CD4-positive, CD25-positive, alpha-beta regulatory T cell (primary cell): Measurements from ENCODE around the gene RABL2A. TPM values are rescaled to one million over a fixed set of nuclear protein-coding genes. Genes with fewer than 3 reads are reported as not detected.
"Not testable (repeated sequence)": the region's sequence is repeated elsewhere in the genome, so short reads cannot be mapped to it uniquely, and the experiment has no call there.

Source experiments
- ATAC-seq, 2 donors: fragments of 150-1000 bp; cut with Tn5 transposase; one replicate each; pipeline ENCODE4 v1.10.0; 2021; ENCODE audit warnings: low read depth in 2 of 2, moderate number of reproducible peaks in 2 of 2, moderate library complexity in 1 of 2
- DNase-seq, 3 donors: peaks; one replicate each; pipeline versions ENCODE4 v3.0.0 to v3.0.0-alpha.2; 2012 to 2022; ENCODE audit warnings: mixed read lengths in 1 of 3
- H3K27ac ChIP-seq: one replicate; pipeline ENCODE4 v1.7.0; 2013; ENCODE audit warnings: mild to moderate bottlenecking, low read length; ENCODE audit not compliant: insufficient read depth, poor library complexity, severe bottlenecking
- H3K27me3 ChIP-seq: one replicate; pipeline ENCODE4 v1.7.0; 2013; ENCODE audit warnings: low read length; ENCODE audit not compliant: control insufficient read depth, insufficient read depth
- H3K36me3 ChIP-seq: one replicate; pipeline ENCODE4 v1.7.0; 2013; ENCODE audit warnings: mild to moderate bottlenecking, low read length, moderate library complexity; ENCODE audit not compliant: control insufficient read depth, insufficient read depth
- H3K4me1 ChIP-seq: 2 replicates; pipeline ENCODE4 v1.7.0; 2013; ENCODE audit warnings: mild to moderate bottlenecking, low read length; ENCODE audit not compliant: insufficient read depth, control insufficient read depth, poor library complexity, severe bottlenecking
- H3K4me3 ChIP-seq: one replicate; pipeline ENCODE4 v1.7.0; 2013; ENCODE audit warnings: low read depth, mild to moderate bottlenecking, low read length, moderate library complexity
- H3K9me3 ChIP-seq, 2 experiments: 1 replicate in 1 of 2; 2 replicates in 1 of 2; pipeline ENCODE4 v1.7.0; 2013; ENCODE audit warnings: low read length in 2 of 2, mild to moderate bottlenecking in 1 of 2, moderate library complexity in 1 of 2; ENCODE audit not compliant: control insufficient read depth in 2 of 2
- H3K27ac Mint-ChIP-seq, 3 donors: one replicate each; pipeline ENCODE4 v1.8.0; 2020 to 2022; ENCODE audit warnings: mild to moderate bottlenecking in 3 of 3, mixed read lengths in 3 of 3, moderate library complexity in 2 of 3
- H3K27me3 Mint-ChIP-seq: one replicate; pipeline ENCODE4 v1.8.0; 2022; ENCODE audit warnings: mild to moderate bottlenecking, mixed read lengths
- H3K36me3 Mint-ChIP-seq: one replicate; pipeline ENCODE4 v1.8.0; 2020; ENCODE audit warnings: mixed read lengths
- H3K4me1 Mint-ChIP-seq, 4 donors: one replicate each; pipeline ENCODE4 v1.8.0; 2020 to 2022; ENCODE audit warnings: mixed read lengths in 4 of 4, mild to moderate bottlenecking in 1 of 4
- H3K4me3 Mint-ChIP-seq, 4 donors: one replicate each; pipeline ENCODE4 v1.8.0; 2020 to 2022; ENCODE audit warnings: mild to moderate bottlenecking in 4 of 4, mixed read lengths in 4 of 4, moderate library complexity in 3 of 4
- H3K9me3 Mint-ChIP-seq, 7 donors: one replicate each; pipeline ENCODE4 v1.8.0; 2020 to 2022; ENCODE audit warnings: mixed read lengths in 7 of 7, mild to moderate bottlenecking in 3 of 7, moderate library complexity in 2 of 7
- polyA plus RNA-seq, 4 donors: library from polyadenylated mRNA; unstranded; fragments of 300-500 nt; fragmentation: Illumina TruSeq; gene quantifications; one replicate each; pipeline ENCODE4 v1.2.3, GENCODE V29; 2021
- total RNA-seq: library from RNA; stranded (reverse); gene quantifications from one replicate; pipeline ENCODE4 v1.2.3, GENCODE V29; 2022

Gene RABL2A
- total and polyA plus RNA-seq, 5 donors from 2014 or later: 5.9 to 22.5 (median 7.9) TPM

DNA sequence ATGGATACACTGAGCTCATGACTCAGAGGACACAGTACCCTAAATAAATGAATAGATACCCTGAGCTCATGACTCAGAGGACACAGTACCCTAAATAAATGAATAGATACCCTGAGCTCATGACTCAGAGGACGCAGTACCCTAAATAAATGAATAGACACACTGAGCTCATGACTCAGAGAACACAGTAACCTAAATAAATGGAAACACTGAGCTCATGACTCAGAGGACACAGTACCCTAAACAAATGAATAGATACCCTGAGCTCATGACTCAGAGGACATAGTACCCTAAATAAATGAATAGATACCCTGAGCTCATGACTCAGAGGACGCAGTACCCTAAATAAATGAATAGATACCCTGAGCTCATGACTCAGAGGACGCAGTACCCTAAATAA lies 25.5 kb downstream of the RABL2A start:
- not testable (repeated sequence) for ATAC-seq, H3K9me3 Mint-ChIP-seq

DNA sequence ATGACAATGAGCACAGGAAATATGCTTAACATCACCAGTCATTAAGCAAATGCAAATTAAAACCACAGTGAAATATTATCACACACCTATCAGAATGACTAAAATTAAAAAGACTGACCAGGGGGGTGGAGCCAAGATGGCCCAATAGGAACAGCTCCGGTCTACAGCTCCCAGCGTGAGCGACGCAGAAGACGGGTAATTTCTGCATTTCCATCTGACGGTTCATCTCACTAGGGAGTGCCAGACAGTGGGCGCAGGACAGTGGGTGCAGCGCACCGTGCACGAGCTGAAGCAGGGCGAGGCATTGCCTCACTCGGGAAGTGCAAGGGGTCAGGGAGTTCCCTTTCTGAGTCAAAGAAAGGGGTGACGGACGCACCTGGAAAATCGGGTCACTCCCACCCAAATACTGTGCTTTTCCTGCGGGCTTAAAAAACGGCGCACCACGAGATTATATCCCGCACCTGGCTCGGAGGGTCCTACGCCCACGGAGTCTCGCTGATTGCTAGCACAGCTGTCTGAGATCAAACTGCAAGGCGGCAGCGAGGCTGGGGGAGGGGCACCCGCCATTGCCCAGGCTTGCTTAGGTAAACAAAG lies 29.1 kb downstream of the RABL2A start:
- H3K27ac ChIP-seq, H3K9me3 Mint-ChIP-seq, ATAC-seq, H3K27me3 Mint-ChIP-seq, H3K9me3 ChIP-seq, H3K27me3 ChIP-seq, H3K4me1 ChIP-seq, H3K4me3 ChIP-seq, H3K36me3 Mint-ChIP-seq, H3K36me3 ChIP-seq, H3K4me1 Mint-ChIP-seq, DNase-seq: not testable (repeated sequence)
- peak overlapping the region in 1 of 3 donors; percentile 69 for H3K27ac Mint-ChIP-seq
- peak overlapping the region; percentile 67 to 75 (median 70) for H3K4me3 Mint-ChIP-seq

More for the DNA sequence above, 25.5 kb downstream of the RABL2A start:
- not testable (repeated sequence) for H3K4me3 ChIP-seq, H3K27me3 Mint-ChIP-seq, H3K27me3 ChIP-seq, H3K36me3 Mint-ChIP-seq, H3K36me3 ChIP-seq, H3K4me1 Mint-ChIP-seq, H3K4me3 Mint-ChIP-seq, DNase-seq, H3K9me3 ChIP-seq, H3K27ac ChIP-seq, H3K27ac Mint-ChIP-seq, H3K4me1 ChIP-seq

DNA sequence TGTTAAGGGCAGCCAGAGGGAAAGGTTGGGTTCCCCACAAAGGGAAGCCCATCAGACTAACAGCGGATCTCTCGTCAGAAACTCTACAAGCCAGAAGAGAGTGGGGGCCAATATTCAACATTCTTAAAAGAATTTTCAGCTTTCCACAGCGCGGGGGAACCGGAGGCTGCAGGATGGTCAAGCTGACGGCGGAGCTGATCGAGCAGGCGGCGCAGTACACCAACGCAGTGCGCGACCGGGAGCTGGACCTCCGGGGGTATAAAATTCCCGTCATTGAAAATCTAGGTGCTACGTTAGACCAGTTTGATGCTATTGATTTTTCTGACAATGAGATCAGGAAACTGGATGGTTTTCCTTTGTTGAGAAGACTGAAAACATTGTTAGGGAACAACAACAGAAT lies 30.7 kb downstream of the RABL2A start:
- ATAC-seq, H3K36me3 Mint-ChIP-seq, H3K27ac ChIP-seq, H3K9me3 ChIP-seq, H3K4me3 ChIP-seq, H3K4me1 ChIP-seq, H3K27ac Mint-ChIP-seq, H3K36me3 ChIP-seq, DNase-seq, H3K27me3 ChIP-seq, H3K27me3 Mint-ChIP-seq, H3K4me3 Mint-ChIP-seq, H3K4me1 Mint-ChIP-seq, H3K9me3 Mint-ChIP-seq: not testable (repeated sequence)

DNA sequence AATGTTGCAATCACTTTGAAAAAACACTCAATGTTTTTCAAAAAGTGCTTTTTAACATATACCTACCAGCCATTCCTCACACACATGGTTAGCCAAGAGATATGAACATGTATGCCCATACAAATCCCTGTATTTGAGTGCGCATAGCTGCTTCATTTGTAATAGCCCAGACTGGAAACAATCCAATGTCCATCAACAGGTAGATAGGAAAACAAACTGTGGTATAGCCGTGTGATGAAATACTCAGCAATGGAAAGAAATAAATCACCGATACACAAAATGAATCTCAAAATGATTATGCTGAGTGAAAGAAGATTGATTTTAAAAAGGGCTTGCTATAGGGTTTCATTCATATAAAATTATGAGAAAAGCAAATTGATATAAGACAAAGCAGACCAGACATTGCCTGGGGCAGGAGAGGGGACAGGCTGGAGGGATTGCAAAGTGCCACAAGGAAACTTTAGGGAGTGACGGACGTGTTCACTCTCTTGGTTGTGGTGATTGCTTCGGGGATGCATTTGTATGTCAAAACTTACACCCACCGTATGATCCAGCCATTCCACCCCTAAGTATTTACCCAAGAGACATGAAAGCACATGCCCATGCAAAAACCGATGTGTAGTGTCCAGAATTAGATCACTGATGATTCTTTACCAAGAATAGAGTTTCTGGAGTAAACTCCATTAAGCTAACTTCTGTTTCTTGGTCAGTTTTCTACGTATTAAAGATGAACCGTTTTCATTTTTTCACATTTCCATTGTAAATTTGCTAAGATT lies 36.4 kb downstream of the RABL2A start:
- not testable (repeated sequence) for H3K27ac Mint-ChIP-seq, H3K27me3 Mint-ChIP-seq, H3K4me1 ChIP-seq, H3K4me3 Mint-ChIP-seq, H3K36me3 Mint-ChIP-seq, H3K4me3 ChIP-seq, DNase-seq, H3K36me3 ChIP-seq, H3K4me1 Mint-ChIP-seq, H3K27me3 ChIP-seq, H3K9me3 Mint-ChIP-seq, ATAC-seq, H3K27ac ChIP-seq, H3K9me3 ChIP-seq

DNA sequence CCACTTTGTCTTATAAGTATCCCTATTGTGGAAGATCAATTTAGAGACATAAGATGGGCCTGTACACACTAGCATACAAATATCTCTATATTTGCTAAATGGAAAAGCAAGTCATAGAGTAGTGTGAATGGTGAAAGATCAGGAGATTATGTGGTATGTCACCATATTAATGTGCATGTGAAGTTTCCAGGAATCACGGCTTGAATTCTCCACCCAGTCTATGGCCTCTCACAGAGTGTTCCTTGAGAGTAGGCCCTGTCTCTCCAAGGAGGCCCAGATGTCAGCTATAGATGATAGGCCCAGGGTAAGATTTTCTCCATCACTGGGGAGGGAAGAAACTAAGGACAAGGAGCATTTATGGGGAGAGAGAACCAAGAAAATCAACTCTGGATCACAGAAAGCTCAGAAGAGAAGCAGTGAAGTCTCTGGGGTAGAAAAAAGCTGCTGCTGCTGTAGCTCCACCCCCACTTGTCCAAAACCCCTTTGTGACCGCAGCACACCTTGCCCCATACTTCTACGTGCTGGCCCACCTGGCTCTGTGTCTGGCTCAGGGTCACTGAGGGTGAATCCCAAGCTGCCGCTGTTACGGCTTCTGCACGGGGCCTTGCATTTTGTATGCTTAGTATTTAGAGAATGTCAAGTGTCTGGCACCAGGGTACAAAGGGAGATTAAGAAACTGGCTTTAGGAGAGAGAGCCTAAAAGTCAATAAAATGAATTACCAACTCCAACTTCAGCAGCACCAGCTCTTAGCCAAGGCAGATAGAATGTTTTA lies 37.9 kb downstream of the RABL2A start:
- H3K4me3 ChIP-seq, H3K27me3 Mint-ChIP-seq, H3K27me3 ChIP-seq: not testable (repeated sequence)

DNA sequence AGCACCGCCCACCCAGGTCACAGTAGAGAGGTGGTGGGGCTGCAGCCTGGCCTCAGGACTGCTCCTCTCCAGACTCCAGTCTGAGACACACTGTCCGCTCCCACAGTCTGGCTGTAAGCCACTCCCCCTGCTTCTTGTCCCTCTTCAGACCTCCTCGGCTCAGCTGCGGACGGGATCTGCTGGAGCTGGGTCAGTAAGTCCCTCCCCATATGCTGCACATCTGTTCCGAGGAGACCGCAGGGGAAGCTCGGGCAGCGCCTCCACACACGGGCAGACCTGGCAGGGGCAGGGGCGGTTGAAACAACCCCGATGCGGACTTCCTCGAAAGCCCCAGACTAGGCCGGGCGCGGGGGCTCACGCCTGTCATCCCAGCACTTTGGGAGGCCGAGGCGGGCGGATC lies 41.9 kb downstream of the RABL2A start:
- H3K36me3 Mint-ChIP-seq, H3K4me3 Mint-ChIP-seq, H3K4me1 ChIP-seq, ATAC-seq, H3K27me3 Mint-ChIP-seq, H3K4me1 Mint-ChIP-seq, H3K27me3 ChIP-seq, H3K27ac ChIP-seq, H3K9me3 Mint-ChIP-seq, DNase-seq, H3K4me3 ChIP-seq, H3K9me3 ChIP-seq, H3K27ac Mint-ChIP-seq, H3K36me3 ChIP-seq: not testable (repeated sequence)

More for the DNA sequence above, 37.9 kb downstream of the RABL2A start:
- not testable (repeated sequence) for H3K27ac Mint-ChIP-seq, ATAC-seq, H3K4me3 Mint-ChIP-seq, H3K4me1 ChIP-seq, H3K36me3 ChIP-seq, DNase-seq, H3K9me3 Mint-ChIP-seq, H3K27ac ChIP-seq, H3K4me1 Mint-ChIP-seq, H3K36me3 Mint-ChIP-seq, H3K9me3 ChIP-seq

DNA sequence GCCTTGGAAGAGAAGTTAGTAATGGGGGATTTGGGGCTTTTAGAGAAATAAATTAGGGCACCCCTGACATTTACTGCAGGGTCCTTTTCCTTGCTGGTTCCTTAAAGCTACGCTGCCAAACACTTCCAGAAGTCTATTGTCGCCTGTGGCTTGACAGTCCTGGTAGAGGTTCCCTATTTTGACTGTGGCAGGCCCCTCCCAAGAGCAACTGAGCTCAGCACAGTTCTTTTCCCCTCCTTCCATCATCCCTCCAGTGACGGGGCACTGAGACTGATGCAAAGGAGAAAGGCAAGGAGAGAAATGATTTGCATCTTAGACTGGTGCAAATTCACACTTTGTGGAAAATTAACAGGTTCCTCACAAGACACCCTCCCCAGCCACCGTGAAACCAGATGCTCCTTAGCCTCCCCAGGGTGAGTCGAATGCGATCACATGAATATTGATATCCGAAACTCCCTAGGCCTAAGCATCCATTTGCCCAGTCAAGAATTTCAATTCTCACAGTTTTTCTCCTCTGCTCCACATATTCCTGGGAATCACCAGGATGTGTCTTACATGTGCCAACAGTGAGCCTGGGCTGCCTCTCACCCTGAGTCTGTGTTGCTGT lies 45.4 kb downstream of the RABL2A start:
- no peaks in the 10 kb centered on the region for H3K36me3 Mint-ChIP-seq
- no peaks in the 10 kb centered on the region for H3K9me3 ChIP-seq

More for the DNA sequence above, 45.4 kb downstream of the RABL2A start:
- no peak overlapping the region for H3K27ac ChIP-seq
- no peak for ATAC-seq
- no peaks in the 10 kb centered on the region for H3K4me1 ChIP-seq
- H3K27me3 Mint-ChIP-seq: peaks cover under 1% of the 10 kb centered on the region
- H3K27me3 ChIP-seq: peaks cover 2% of the 10 kb centered on the region
- no peak for DNase-seq
- no peaks in the 10 kb centered on the region for H3K4me1 Mint-ChIP-seq
- no peak overlapping the region for H3K4me3 ChIP-seq
- H3K27ac Mint-ChIP-seq: no peak overlapping the region
- no peaks in the 10 kb centered on the region for H3K36me3 ChIP-seq
- H3K4me3 Mint-ChIP-seq: peak overlapping the region in 1 of 4 donors; percentile 3
- peaks cover 0 to 2% (median 0%) of the 10 kb centered on the region in 7 donors for H3K9me3 Mint-ChIP-seq
